Parathyroid adenoma (tissue), 2 donors: ENCODE results near the gene PDF.
"Not testable (repeated sequence)": the region's sequence is repeated elsewhere in the genome, so short reads cannot be mapped to it uniquely, and the experiment has no call there.

ENCODE experiments used
- H2AFZ ChIP-seq: fragments of 300-600 bp; sonication (generic); one replicate; pipeline ENCODE4 v1.7.0; 2017; ENCODE audit warnings: antibody characterized with exemption, mild to moderate bottlenecking
- H3K27ac ChIP-seq: fragments of 300-600 bp; sonication (generic); one replicate; pipeline ENCODE4 v1.7.0; 2017
- H3K27me3 ChIP-seq: fragments of 300-600 bp; sonication (generic); one replicate; pipeline ENCODE4 v1.7.0; 2017; ENCODE audit warnings: low read length; ENCODE audit not compliant: control insufficient read depth, insufficient read depth
- H3K36me3 ChIP-seq: fragments of 300-600 bp; sonication (generic); one replicate; pipeline ENCODE4 v1.7.0; 2017; ENCODE audit warnings: low read length; ENCODE audit not compliant: control insufficient read depth, insufficient read depth
- H3K4me1 ChIP-seq: fragments of 300-600 bp; sonication (generic); one replicate; pipeline ENCODE4 v1.7.0; 2017; ENCODE audit warnings: control low read depth
- H3K4me2 ChIP-seq: fragments of 300-600 bp; sonication (generic); one replicate; pipeline ENCODE4 v1.7.0; 2017; ENCODE audit warnings: low read length
- H3K4me3 ChIP-seq: fragments of 300-600 bp; sonication (generic); one replicate; pipeline ENCODE4 v1.7.0; 2017; ENCODE audit warnings: low read depth, low read length
- H3K79me2 ChIP-seq: fragments of 300-600 bp; sonication (generic); one replicate; pipeline ENCODE4 v1.7.0; 2017; ENCODE audit warnings: control low read depth
- H3K9ac ChIP-seq: fragments of 300-600 bp; sonication (generic); one replicate; pipeline ENCODE4 v1.7.0; 2017; ENCODE audit warnings: mild to moderate bottlenecking
- H3K9me3 ChIP-seq: fragments of 300-600 bp; sonication (generic); one replicate; pipeline ENCODE4 v1.7.0; 2017; ENCODE audit warnings: low read length; ENCODE audit not compliant: control insufficient read depth
- CTCF ChIP-seq: fragments of 300-600 bp; sonication (generic); IDR thresholded peaks from one replicate; pipeline ENCODE4 v1.7.0; 2017; ENCODE audit warnings: antibody characterized with exemption, mild to moderate bottlenecking
- donor health status: primary hyperparathyroidism.

The PDF gene

GRCh38 chr16:69306031-69306430 is 24.4 kb downstream of the PDF start:
- H3K9me3 ChIP-seq, result no peaks in the 10 kb centered on the region
- no peak overlapping the region for H3K27ac ChIP-seq
- H3K4me2 ChIP-seq, result no peak overlapping the region
- no peaks in the 10 kb centered on the region for H3K36me3 ChIP-seq
- no peak overlapping the region for H2AFZ ChIP-seq
- H3K9ac ChIP-seq, result no peak overlapping the region
- no peaks in the 10 kb centered on the region for H3K4me1 ChIP-seq
- no peak for TF ChIP-seq CTCF
- H3K4me3 ChIP-seq, result no peak overlapping the region
- no peaks in the 10 kb centered on the region for H3K27me3 ChIP-seq
- no peaks in the 10 kb centered on the region for H3K79me2 ChIP-seq

GRCh38 chr16:69302301-69302700 is 28.1 kb downstream of the PDF start:
- Histone ChIP-seq H3K9me3 (no peaks in the 10 kb centered on the region), H3K4me1 (no peaks in the 10 kb centered on the region), H3K79me2 (no peaks in the 10 kb centered on the region), H3K4me2 (no peak overlapping the region), H2AFZ (no peak overlapping the region), H3K9ac (no peak overlapping the region), H3K36me3 (no peaks in the 10 kb centered on the region), H3K27me3 (no peaks in the 10 kb centered on the region), H3K4me3 (no peak overlapping the region), H3K27ac (no peak overlapping the region)
- no peak for TF ChIP-seq CTCF

- H3K36me3 ChIP-seq, result no peaks in the 10 kb centered on the region
- no peaks in the 10 kb centered on the region for H3K9me3 ChIP-seq
- no peaks in the 10 kb centered on the region for H3K4me1 ChIP-seq
- no peak overlapping the region for H3K27ac ChIP-seq
- no peak overlapping the region for H3K4me2 ChIP-seq
- no peak for TF ChIP-seq CTCF
- H3K4me3 ChIP-seq, result no peak overlapping the region
- no peaks in the 10 kb centered on the region for H3K27me3 ChIP-seq
- no peaks in the 10 kb centered on the region for H3K79me2 ChIP-seq
- no peak overlapping the region for H3K9ac ChIP-seq
- H2AFZ ChIP-seq, result no peak overlapping the region
Observed at GRCh38 chr16:69301861-69302260, 28.5 kb downstream of the PDF start.

GRCh38 chr16:69301187-69301586 is 29.2 kb downstream of the PDF start:
- H3K4me3 ChIP-seq, result no peak overlapping the region
- H3K9me3 ChIP-seq, result no peaks in the 10 kb centered on the region
- no peaks in the 10 kb centered on the region for H3K36me3 ChIP-seq
- no peak overlapping the region for H3K9ac ChIP-seq
- H3K27ac ChIP-seq, result no peak overlapping the region
- H3K4me1 ChIP-seq, result no peaks in the 10 kb centered on the region
- no peak for TF ChIP-seq CTCF
- no peaks in the 10 kb centered on the region for H3K27me3 ChIP-seq
- H3K4me2 ChIP-seq, result no peak overlapping the region
- no peak overlapping the region for H2AFZ ChIP-seq
- H3K79me2 ChIP-seq, result no peaks in the 10 kb centered on the region

GRCh38 chr16:69298261-69298660 is 32.1 kb downstream of the PDF start:
- Histone ChIP-seq H3K4me3 (no peak overlapping the region), H3K9me3 (no peaks in the 10 kb centered on the region), H3K27me3 (no peaks in the 10 kb centered on the region), H3K79me2 (peaks cover 3% of the 10 kb centered on the region), H3K27ac (no peak overlapping the region), H2AFZ (no peak overlapping the region), H3K9ac (no peak overlapping the region), H3K4me1 (no peaks in the 10 kb centered on the region), H3K36me3 (no peaks in the 10 kb centered on the region), H3K4me2 (no peak overlapping the region)
- TF ChIP-seq CTCF, result no peak

- not testable (repeated sequence) for H3K27me3 ChIP-seq, H3K4me1 ChIP-seq, H3K36me3 ChIP-seq, H3K4me3 ChIP-seq, H3K79me2 ChIP-seq, H2AFZ ChIP-seq, H3K9me3 ChIP-seq, H3K9ac ChIP-seq, H3K4me2 ChIP-seq, H3K27ac ChIP-seq
Observed at GRCh38 chr16:69296771-69297170, 33.6 kb downstream of the PDF start.
